ENCODE measurements around the gene IDH3A.

Gene IDH3A

GRCh38 chr15:78201281-78202190, 52.4 kb downstream of the IDH3A start:
- peaks cover 6% of the 10 kb centered on the region for H3K4me1 ChIP-seq
- H3K27me3 ChIP-seq = no peaks in the 10 kb centered on the region
- no peak overlapping the region for H3K4me3 ChIP-seq (ENCODE audit: low read depth, low read length)
- H3K9me3 ChIP-seq = no peaks in the 10 kb centered on the region
- no peak for DNase-seq
- no peaks in the 10 kb centered on the region for H3K36me3 ChIP-seq
- TF ChIP-seq CTCF (IDR thresholded peaks at IDR 0.05; ENCODE audit: low read depth, low read length) = no peak

GRCh38 chr15:78203346-78204225, 54.4 kb downstream of the IDH3A start:
- Histone ChIP-seq H3K36me3 (no peaks in the 10 kb centered on the region), H3K27me3 (no peaks in the 10 kb centered on the region), H3K4me1 (peaks cover 9% of the 10 kb centered on the region), H3K4me3 (ENCODE audit: low read depth, low read length) (no peak overlapping the region), H3K9me3 (no peaks in the 10 kb centered on the region)
- no peak for DNase-seq
- no peak for TF ChIP-seq CTCF (IDR thresholded peaks at IDR 0.05; ENCODE audit: low read depth, low read length)

GRCh38 chr15:78204351-78205309, 55.5 kb downstream of the IDH3A start:
- no peak for DNase-seq
- Histone ChIP-seq H3K4me3 (ENCODE audit: low read depth, low read length) (no peak overlapping the region), H3K4me1 (peaks cover 9% of the 10 kb centered on the region), H3K27me3 (no peaks in the 10 kb centered on the region), H3K9me3 (no peaks in the 10 kb centered on the region), H3K36me3 (no peaks in the 10 kb centered on the region)
- TF ChIP-seq CTCF (IDR thresholded peaks at IDR 0.05; ENCODE audit: low read depth, low read length) = no peak

- peaks cover 9% of the 10 kb centered on the region for H3K4me1 ChIP-seq
- no peak overlapping the region for H3K4me3 ChIP-seq (ENCODE audit: low read depth, low read length)
- no peaks in the 10 kb centered on the region for H3K27me3 ChIP-seq
- no peak for TF ChIP-seq CTCF (IDR thresholded peaks at IDR 0.05; ENCODE audit: low read depth, low read length)
- no peak for DNase-seq
- H3K36me3 ChIP-seq = no peaks in the 10 kb centered on the region
- H3K9me3 ChIP-seq = no peaks in the 10 kb centered on the region
These were observed 56.2 kb downstream of the IDH3A start for GRCh38 chr15:78205337-78205736.

- H3K4me3 ChIP-seq (ENCODE audit: low read depth, low read length) = no peak overlapping the region
- H3K9me3 ChIP-seq = no peaks in the 10 kb centered on the region
- no peaks in the 10 kb centered on the region for H3K36me3 ChIP-seq
- no peak for TF ChIP-seq CTCF (IDR thresholded peaks at IDR 0.05; ENCODE audit: low read depth, low read length)
- H3K4me1 ChIP-seq = peaks cover 10% of the 10 kb centered on the region
- DNase-seq = no peak
- no peaks in the 10 kb centered on the region for H3K27me3 ChIP-seq
These were observed 56.7 kb downstream of the IDH3A start for GRCh38 chr15:78205856-78206255.
